Smooth muscle cell (in vitro differentiated cells): ENCODE data around the gene COMMD4. TPM values are rescaled to one million over a fixed set of nuclear protein-coding genes. Genes with fewer than 3 reads are reported as not detected.
A peak's percentile ranks its signal among the peaks of the same experiment; 100 is the strongest.
"Not testable (repeated sequence)": the region's sequence is repeated elsewhere in the genome, so short reads cannot be mapped to it uniquely, and the experiment has no call there.

ENCODE experiments used
- DNase-seq: peaks from one replicate; lab custom pipeline; 2025; ENCODE audit not compliant: unreplicated experiment; lab: John Stamatoyannopoulos, UW
- H2AFZ ChIP-seq: fragments of 200-600 bp; sonication (generic); 2 replicates; pipeline ENCODE4 v1.6.0; 2016; ENCODE audit warnings: antibody characterized with exemption, low read depth, mild to moderate bottlenecking
- H3F3A ChIP-seq: fragments of 200-600 bp; sonication (generic); 2 replicates; pipeline ENCODE4 v1.6.0; 2017; ENCODE audit warnings: antibody characterized with exemption, low read depth
- H3K27ac ChIP-seq: fragments of 200-600 bp; sonication (generic); 2 replicates; pipeline ENCODE4 v1.5.1; 2016; ENCODE audit warnings: low read depth, mild to moderate bottlenecking
- H3K27me3 ChIP-seq: fragments of 200-600 bp; sonication (generic); 2 replicates; pipeline ENCODE4 v1.6.1; 2016; ENCODE audit warnings: low read depth, mild to moderate bottlenecking
- H3K36me3 ChIP-seq: fragments of 200-600 bp; sonication (generic); 2 replicates; pipeline ENCODE4 v1.5.1; 2016; ENCODE audit warnings: low read depth
- H3K4me1 ChIP-seq: fragments of 200-600 bp; sonication (generic); 2 replicates; pipeline ENCODE4 v1.5.1; 2016; ENCODE audit warnings: low read depth
- H3K4me2 ChIP-seq: fragments of 200-600 bp; sonication (generic); 2 replicates; pipeline ENCODE4 v1.6.0; 2016; ENCODE audit warnings: mild to moderate bottlenecking
- H3K4me3 ChIP-seq: fragments of 200-600 bp; sonication (generic); 2 replicates; pipeline ENCODE4 v1.5.1; 2016; ENCODE audit warnings: mild to moderate bottlenecking
- H3K79me2 ChIP-seq: fragments of 200-600 bp; sonication (generic); 2 replicates; pipeline ENCODE4 v1.6.0; 2016; ENCODE audit warnings: low read depth, mild to moderate bottlenecking
- H3K9ac ChIP-seq: fragments of 200-600 bp; sonication (generic); 2 replicates; pipeline ENCODE4 v1.6.0; 2016; ENCODE audit warnings: low read depth
- H3K9me3 ChIP-seq: fragments of 200-600 bp; sonication (generic); replicated peaks from 2 replicates; pipeline ENCODE4 v1.5.1; 2016; ENCODE audit warnings: low read depth
- H4K20me1 ChIP-seq: fragments of 200-600 bp; sonication (generic); 2 replicates; pipeline ENCODE4 v1.6.0; 2016; ENCODE audit warnings: low read depth
- CTCF ChIP-seq: fragments of 200-600 bp; sonication (generic); IDR thresholded peaks from 2 replicates; pipeline ENCODE4 v1.5.1; 2017; ENCODE audit warnings: borderline replicate concordance, mild to moderate bottlenecking, antibody characterized with exemption; ENCODE audit not compliant: insufficient read depth, poor library complexity, severe bottlenecking
- WGBS: methylation state at CpG from one replicate; pipeline ENCODE4 v1.1.7; 2016; ENCODE audit warnings: low lambda C conversion rate; 5-methylcytosine and 5-hydroxymethylcytosine counted together
- polyA plus RNA-seq: library from polyadenylated mRNA; unstranded; fragments of >200 nt; fragmentation: Nextera tagmentation; extraction: Ambion mirVana; gene quantifications from 2 replicates; pipeline ENCODE4 v1.2.1, GENCODE V29; 2016
- total RNA-seq: library from RNA; depleted of rRNA; stranded (reverse); fragments of >200 nt; gene quantifications from 2 replicates; pipeline ENCODE4 v1.2.3, GENCODE V29; 2014

Gene COMMD4
- total and polyA plus RNA-seq, 2 experiments from 2014 or later = 48.9 to 67.1 TPM

GRCh38 chr15:75348034-75348561, 12.2 kb downstream of the COMMD4 start:
- Histone ChIP-seq H2AFZ (peak overlapping the region; percentile 12), H3K9ac (peak overlapping the region; percentile 80), H4K20me1 (no peaks in the 10 kb centered on the region), H3K4me3 (peak overlapping the region; percentile 83), H3K4me2 (peak overlapping the region; percentile 100), H3K27ac (no peak overlapping the region), H3K36me3 (no peaks in the 10 kb centered on the region), H3K27me3 (no peaks in the 10 kb centered on the region), H3F3A (no peaks in the 10 kb centered on the region), H3K79me2 (no peaks in the 10 kb centered on the region), H3K9me3 (no peaks in the 10 kb centered on the region), H3K4me1 (peaks cover 6% of the 10 kb centered on the region)
- TF ChIP-seq CTCF = no peak
- no peak for DNase-seq
- 2% methylated on average over 28 of the region's 45 CpGs for WGBS

DNA sequence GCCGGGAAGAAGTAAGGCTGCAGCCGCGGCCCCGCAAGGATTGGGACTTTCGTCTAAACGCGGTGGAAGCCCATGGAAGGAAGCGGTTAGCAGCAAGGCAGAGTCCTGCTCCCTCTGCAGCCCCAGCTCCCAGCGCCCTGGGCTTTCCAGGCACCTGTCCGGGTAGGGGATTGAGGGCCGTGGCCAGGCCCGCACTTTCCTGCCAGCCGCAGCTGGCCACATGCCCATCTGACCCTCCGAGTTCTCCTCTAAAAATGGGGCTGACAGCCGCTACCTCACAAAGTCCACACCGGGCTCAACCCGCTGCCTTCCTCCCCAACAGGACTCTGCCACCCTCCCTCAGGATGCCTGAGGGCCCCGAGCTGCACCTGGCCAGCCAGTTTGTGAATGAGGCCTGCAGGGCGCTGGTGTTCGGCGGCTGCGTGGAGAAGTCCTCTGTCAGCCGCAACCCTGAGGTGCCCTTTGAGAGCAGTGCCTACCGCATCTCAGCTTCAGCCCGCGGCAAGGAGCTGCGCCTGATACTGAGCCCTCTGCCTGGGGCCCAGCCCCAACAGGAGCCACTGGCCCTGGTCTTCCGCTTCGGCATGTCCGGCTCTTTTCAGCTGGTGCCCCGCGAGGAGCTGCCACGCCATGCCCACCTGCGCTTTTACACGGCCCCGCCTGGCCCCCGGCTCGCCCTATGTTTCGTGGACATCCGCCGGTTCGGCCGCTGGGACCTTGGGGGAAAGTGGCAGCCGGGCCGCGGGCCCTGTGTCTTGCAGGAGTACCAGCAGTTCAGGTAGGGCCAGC, 12.9 kb downstream of the COMMD4 start:
- no peaks in the 10 kb centered on the region for H3K9me3 ChIP-seq
- no peaks in the 10 kb centered on the region for H4K20me1 ChIP-seq
- TF ChIP-seq CTCF = no peak
- no peaks in the 10 kb centered on the region for H3K79me2 ChIP-seq
- H3K4me3 ChIP-seq = peak overlapping the region; percentile 83
- peaks cover 6% of the 10 kb centered on the region for H3K4me1 ChIP-seq
- no peak overlapping the region for H2AFZ ChIP-seq
- H3K27me3 ChIP-seq = no peaks in the 10 kb centered on the region
- no peak overlapping the region for H3K27ac ChIP-seq
- peak overlapping the region; percentile 100 for H3K4me2 ChIP-seq
- peak overlapping the region; percentile 80 for H3K9ac ChIP-seq
- DNase-seq = no peak
- no peaks in the 10 kb centered on the region for H3F3A ChIP-seq
- H3K36me3 ChIP-seq = no peaks in the 10 kb centered on the region
- WGBS = 51% methylated on average over 44 of the region's 46 CpGs

DNA sequence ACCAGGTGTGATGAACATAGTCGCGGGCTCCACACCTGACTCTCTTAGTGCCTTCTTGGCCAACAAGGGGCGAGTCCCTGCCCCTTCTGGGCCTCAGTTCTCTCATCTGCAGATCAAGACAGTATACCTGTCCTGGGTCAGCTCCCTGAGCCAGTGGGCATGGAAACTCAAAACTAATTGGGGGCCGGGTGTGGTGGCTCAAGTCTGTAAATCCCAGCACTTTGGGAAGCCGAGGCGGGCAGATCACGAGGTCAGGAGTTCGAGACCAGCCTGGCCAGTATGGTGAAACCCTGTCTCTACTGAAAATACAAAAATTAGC, 13.4 kb downstream of the COMMD4 start:
- not testable (repeated sequence) for H4K20me1 ChIP-seq, H3F3A ChIP-seq, H3K9ac ChIP-seq, H3K79me2 ChIP-seq, H3K27ac ChIP-seq, H2AFZ ChIP-seq, H3K27me3 ChIP-seq, H3K36me3 ChIP-seq, H3K4me3 ChIP-seq, DNase-seq, H3K9me3 ChIP-seq, H3K4me1 ChIP-seq
- 92% methylated on average over 8 of the region's 8 CpGs for WGBS
- H3K4me2 ChIP-seq = peak overlapping the region; percentile 100

DNA sequence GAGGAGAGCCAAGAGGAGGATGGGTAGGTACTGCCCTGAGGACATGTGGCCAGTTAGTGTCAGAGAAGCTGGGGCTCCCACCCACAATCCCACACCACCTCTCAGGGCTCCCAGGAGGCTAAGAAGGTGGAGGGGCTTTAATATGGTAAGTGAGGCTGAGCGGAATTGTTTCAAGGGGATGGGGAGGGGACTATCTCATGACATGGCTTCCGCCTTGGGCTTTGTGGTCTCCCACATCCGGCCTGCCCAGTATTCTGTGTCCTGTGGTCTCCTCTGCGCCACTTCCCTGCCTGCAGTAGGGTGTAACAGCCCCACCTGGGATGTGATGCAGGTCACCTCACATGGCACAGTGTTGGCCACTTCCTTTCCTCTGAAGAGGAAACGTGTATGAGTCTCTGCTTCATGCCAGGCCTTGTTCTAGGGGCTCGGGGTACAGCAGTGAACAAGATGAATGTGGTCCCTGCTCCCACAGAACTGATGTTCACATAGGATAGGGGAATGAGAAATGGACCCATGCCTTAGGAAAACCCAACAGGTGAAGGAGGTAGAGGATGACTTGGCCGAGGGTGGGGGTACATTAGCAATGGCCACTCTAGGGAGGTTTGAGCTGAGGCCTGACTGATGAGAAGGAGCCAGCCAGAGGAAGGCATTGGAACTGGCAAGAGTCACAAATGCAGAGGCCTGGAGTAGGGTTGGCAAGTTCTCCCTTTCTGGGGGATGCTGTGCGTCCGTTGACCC, 14.2 kb downstream of the COMMD4 start:
- no peaks in the 10 kb centered on the region for H3K36me3 ChIP-seq
- H3K4me3 ChIP-seq = no peak overlapping the region
- no peaks in the 10 kb centered on the region for H3K27me3 ChIP-seq
- no peak for TF ChIP-seq CTCF
- H3K9ac ChIP-seq = no peak overlapping the region
- H3K27ac ChIP-seq = no peak overlapping the region
- H3K4me1 ChIP-seq = peaks cover 6% of the 10 kb centered on the region
- no peak overlapping the region for H2AFZ ChIP-seq
- H3K4me2 ChIP-seq = no peak overlapping the region
- no peaks in the 10 kb centered on the region for H3F3A ChIP-seq
- H4K20me1 ChIP-seq = no peaks in the 10 kb centered on the region
- H3K9me3 ChIP-seq = no peaks in the 10 kb centered on the region
- 98% methylated on average over 9 of the region's 9 CpGs for WGBS
- no peaks in the 10 kb centered on the region for H3K79me2 ChIP-seq
- no peak for DNase-seq
